ENCODE data around the gene ACTA2. TPM values are rescaled to one million over a fixed set of nuclear protein-coding genes. Genes with fewer than 3 reads are reported as not detected.

ACTA2 gene
- total RNA-seq, 3 donors from 2014 or later (not counting 1 experiment from before 2014, with no cell fraction given) = 5.0 to 13.1 (median 7.4) TPM

DNA sequence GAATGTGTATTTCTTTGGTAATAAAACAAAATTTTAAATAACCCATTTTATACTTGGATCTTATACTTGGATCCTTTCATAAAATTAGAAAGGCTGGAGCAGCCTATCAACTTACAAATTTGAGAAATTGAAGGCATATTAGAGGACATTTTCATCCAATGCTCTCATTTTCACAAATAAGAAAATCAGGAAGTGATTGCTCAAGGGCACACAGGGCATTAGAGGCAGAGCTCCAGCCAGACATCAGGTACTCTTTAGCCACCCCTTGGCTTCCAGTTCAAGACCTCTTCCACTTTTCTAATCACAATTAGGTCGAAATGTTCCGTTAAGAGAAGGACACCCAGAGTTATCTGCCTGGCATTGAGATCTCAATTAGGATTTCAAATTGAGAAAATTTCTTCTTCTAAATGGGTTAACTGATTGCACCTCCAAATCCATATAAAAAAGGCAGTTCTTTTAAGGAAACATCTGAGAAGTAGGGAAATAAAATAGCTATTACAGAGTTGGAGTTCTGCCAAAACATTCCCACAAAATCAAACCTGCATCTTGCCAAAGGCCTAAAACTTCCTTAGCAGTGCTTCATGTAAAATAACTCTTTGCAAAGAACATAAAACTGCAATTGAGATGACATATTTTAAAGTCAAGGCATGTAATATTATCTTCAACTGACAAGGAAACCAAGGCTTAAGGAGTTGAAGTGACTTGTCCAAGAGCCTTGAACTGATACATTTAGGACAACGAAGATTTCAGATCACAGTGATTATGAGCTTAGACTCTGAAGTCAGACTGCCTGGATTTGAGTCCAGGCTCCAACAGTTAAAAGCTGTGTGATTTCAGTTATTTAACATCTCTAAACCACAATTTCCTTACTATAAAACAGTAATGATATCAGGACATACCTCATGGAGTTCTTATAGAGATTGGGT, 2.4 kb downstream of the ACTA2 start:
- no peaks in the 10 kb centered on the region for H3K9me3 ChIP-seq (ENCODE audit: control insufficient read depth, insufficient read depth, low read length)
- no peak overlapping the region for H3K27ac ChIP-seq (ENCODE audit: low read length)
- H3K36me3 ChIP-seq (ENCODE audit: control insufficient read depth, insufficient read depth, low read length) = no peaks in the 10 kb centered on the region
- no peak overlapping the region for H3K4me3 ChIP-seq (ENCODE audit: low read length)
- H3K36me3 Mint-ChIP-seq = peaks cover 5% of the 10 kb centered on the region
- no peaks in the 10 kb centered on the region for H3K27me3 Mint-ChIP-seq (ENCODE audit: low read depth in 2 of 2)
- H3K27me3 ChIP-seq (ENCODE audit: control insufficient read depth, insufficient read depth, low read length) = no peaks in the 10 kb centered on the region
- 97% methylated on average over 3 of the region's 3 CpGs for WGBS (ENCODE audit: insufficient coverage)
- H3K9me3 Mint-ChIP-seq = no peaks in the 10 kb centered on the region
- no peaks in the 10 kb centered on the region for H3K4me1 ChIP-seq (ENCODE audit: control insufficient read depth, insufficient read depth, low read length)
- intact Hi-C loops (cut with micrococcal nuclease) = no loop called here
- ATAC-seq (no peak), DNase-seq (no peak)
- TF ChIP-seq, protein P1, sequence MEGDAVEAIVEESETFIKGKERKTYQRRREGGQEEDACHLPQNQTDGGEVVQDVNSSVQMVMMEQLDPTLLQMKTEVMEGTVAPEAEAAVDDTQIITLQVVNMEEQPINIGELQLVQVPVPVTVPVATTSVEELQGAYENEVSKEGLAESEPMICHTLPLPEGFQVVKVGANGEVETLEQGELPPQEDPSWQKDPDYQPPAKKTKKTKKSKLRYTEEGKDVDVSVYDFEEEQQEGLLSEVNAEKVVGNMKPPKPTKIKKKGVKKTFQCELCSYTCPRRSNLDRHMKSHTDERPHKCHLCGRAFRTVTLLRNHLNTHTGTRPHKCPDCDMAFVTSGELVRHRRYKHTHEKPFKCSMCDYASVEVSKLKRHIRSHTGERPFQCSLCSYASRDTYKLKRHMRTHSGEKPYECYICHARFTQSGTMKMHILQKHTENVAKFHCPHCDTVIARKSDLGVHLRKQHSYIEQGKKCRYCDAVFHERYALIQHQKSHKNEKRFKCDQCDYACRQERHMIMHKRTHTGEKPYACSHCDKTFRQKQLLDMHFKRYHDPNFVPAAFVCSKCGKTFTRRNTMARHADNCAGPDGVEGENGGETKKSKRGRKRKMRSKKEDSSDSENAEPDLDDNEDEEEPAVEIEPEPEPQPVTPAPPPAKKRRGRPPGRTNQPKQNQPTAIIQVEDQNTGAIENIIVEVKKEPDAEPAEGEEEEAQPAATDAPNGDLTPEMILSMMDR (IDR thresholded peaks at IDR 0.05) = no peak
- no peak overlapping the region for H3K27ac Mint-ChIP-seq
- no peak overlapping the region for H3K4me3 Mint-ChIP-seq
- H3K4me1 Mint-ChIP-seq = peaks cover 0 to 6% of the 10 kb centered on the region in 2 donors

DNA sequence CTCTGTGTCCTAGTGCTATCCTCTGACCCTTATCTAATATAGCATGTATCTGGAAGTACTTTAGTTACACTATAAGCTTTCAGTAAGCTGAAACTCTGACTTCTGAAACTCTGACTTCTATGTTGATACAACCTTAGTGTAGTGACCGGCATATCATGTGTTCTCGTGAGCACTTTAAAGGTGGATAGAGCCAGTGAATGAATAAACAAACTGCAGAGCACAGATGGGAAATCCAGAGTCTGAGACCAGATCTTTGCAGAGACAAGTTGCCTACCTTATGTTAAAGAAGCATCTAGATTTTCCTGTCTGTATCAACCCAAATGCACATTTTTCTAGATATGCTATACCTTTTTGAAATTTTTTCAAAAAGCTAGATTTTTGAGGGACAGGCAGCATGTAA, 3.5 kb downstream of the ACTA2 start:
- intact Hi-C loops (cut with micrococcal nuclease) = no loop called here

DNA sequence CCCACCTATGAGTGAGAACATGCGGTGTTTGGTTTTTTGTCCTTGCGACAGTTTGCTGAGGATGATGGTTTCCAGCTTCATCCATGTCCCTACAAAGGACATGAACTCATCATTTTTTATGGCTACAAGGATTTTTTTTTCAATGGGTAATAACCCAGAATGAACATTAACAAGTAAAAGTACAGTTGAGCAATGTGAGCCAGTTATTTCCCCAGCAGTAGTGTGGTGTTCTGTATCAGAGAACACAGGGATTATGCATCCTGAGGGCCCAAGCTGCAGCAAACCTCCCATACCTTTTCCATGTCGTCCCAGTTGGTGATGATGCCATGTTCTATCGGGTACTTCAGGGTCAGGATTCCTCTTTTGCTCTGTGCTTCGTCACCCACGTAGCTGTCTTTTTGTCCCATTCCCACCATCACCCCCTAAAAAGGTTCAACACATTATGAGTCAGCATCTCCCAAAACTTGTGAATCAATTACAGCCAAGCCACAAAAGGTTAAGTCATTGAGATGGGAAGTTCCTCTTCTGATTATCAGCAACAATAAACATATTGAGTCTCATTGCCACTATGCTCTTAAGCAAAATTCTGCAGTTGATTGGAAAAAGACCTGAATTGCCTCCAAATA, 5.5 kb downstream of the ACTA2 start:
- Mint-ChIP-seq H3K27ac (no peak overlapping the region), H3K36me3 (no peaks in the 10 kb centered on the region), H3K9me3 (no peaks in the 10 kb centered on the region), H3K4me3 (no peak overlapping the region), H3K27me3 (ENCODE audit: low read depth in 2 of 2) (no peaks in the 10 kb centered on the region), H3K4me1 (no peaks in the 10 kb centered on the region)
- Histone ChIP-seq H3K27ac (ENCODE audit: low read length) (no peak overlapping the region), H3K4me3 (ENCODE audit: low read length) (no peak overlapping the region), H3K9me3 (ENCODE audit: control insufficient read depth, insufficient read depth, low read length) (no peaks in the 10 kb centered on the region), H3K4me1 (ENCODE audit: control insufficient read depth, insufficient read depth, low read length) (no peaks in the 10 kb centered on the region), H3K36me3 (ENCODE audit: control insufficient read depth, insufficient read depth, low read length) (no peaks in the 10 kb centered on the region), H3K27me3 (ENCODE audit: control insufficient read depth, insufficient read depth, low read length) (no peaks in the 10 kb centered on the region)
- no peak for ATAC-seq
- TF ChIP-seq, protein P1 (IDR thresholded peaks at IDR 0.05) = no peak
- intact Hi-C loops (cut with micrococcal nuclease) = no loop called here
- no peak for DNase-seq
- 92% methylated on average over 4 of the region's 6 CpGs for WGBS (ENCODE audit: insufficient coverage)

More for the DNA sequence above, 3.5 kb downstream of the ACTA2 start:
- ATAC-seq (no peak), DNase-seq (no peak)
- TF ChIP-seq, protein P1 (IDR thresholded peaks at IDR 0.05) = no peak
- H3K36me3 Mint-ChIP-seq = peaks cover 5% of the 10 kb centered on the region
- no peaks in the 10 kb centered on the region for H3K4me1 ChIP-seq (ENCODE audit: control insufficient read depth, insufficient read depth, low read length)
- no peak overlapping the region for H3K4me3 Mint-ChIP-seq
- WGBS (ENCODE audit: insufficient coverage) = 97% methylated on average over 2 of the region's 2 CpGs
- no peaks in the 10 kb centered on the region for H3K9me3 ChIP-seq (ENCODE audit: control insufficient read depth, insufficient read depth, low read length)
- no peak overlapping the region for H3K27ac Mint-ChIP-seq
- no peaks in the 10 kb centered on the region for H3K27me3 Mint-ChIP-seq (ENCODE audit: low read depth in 2 of 2)
- peaks cover 0 to 6% of the 10 kb centered on the region in 2 donors for H3K4me1 Mint-ChIP-seq
- H3K27ac ChIP-seq (ENCODE audit: low read length) = no peak overlapping the region
- no peaks in the 10 kb centered on the region for H3K27me3 ChIP-seq (ENCODE audit: control insufficient read depth, insufficient read depth, low read length)
- no peaks in the 10 kb centered on the region for H3K9me3 Mint-ChIP-seq
- H3K4me3 ChIP-seq (ENCODE audit: low read length) = no peak overlapping the region
- H3K36me3 ChIP-seq (ENCODE audit: control insufficient read depth, insufficient read depth, low read length) = no peaks in the 10 kb centered on the region
